ENCODE results near the gene NOC2L. TPM values are rescaled to one million over a fixed set of nuclear protein-coding genes. Genes with fewer than 3 reads are reported as not detected.
"Not testable (repeated sequence)": the region's sequence is repeated elsewhere in the genome, so short reads cannot be mapped to it uniquely, and the experiment has no call there.

The NOC2L gene
- polyA plus RNA-seq, 12 donors, result 30.3 to 46.8 (median 38.0) TPM; not detected in 1

- DNase-seq, result no peak
Measured at GRCh38 chr1:963746-964525, 4.9 kb upstream of the NOC2L start.

- DNase-seq, result no peak
Measured at GRCh38 chr1:963301-963651, 4.2 kb upstream of the NOC2L start.

GRCh38 chr1:962381-963300 is 3.6 kb upstream of the NOC2L start:
- no peak for DNase-seq

- DNase-seq, result no peak
Measured at GRCh38 chr1:961132-961669, 2.1 kb upstream of the NOC2L start.

- DNase-seq, result peak; percentile 40
Measured at GRCh38 chr1:960363-961131, 1.5 kb upstream of the NOC2L start, which contains the start of gene KLHL17. Gene KLHL17, plus strand, starts transcription at chr1:960584. Its CDS starts 110 bp downstream, at chr1:960694.

- DNase-seq, result no peak
Measured at GRCh38 chr1:959731-960362, 791 bp upstream of the NOC2L start.

GRCh38 chr1:956636-957035 is 2.4 kb downstream of the NOC2L start:
- no peak for DNase-seq

GRCh38 chr1:955474-955873 is 3.6 kb downstream of the NOC2L start:
- DNase-seq, result no peak

GRCh38 chr1:954927-955326 is 4.1 kb downstream of the NOC2L start:
- no peak for DNase-seq

- DNase-seq, result no peak
Measured at GRCh38 chr1:953524-954320, 5.3 kb downstream of the NOC2L start.

GRCh38 chr1:952603-953002 is 6.5 kb downstream of the NOC2L start:
- no peak for DNase-seq

- DNase-seq, result no peak
Measured at GRCh38 chr1:952201-952600, 6.9 kb downstream of the NOC2L start.

- DNase-seq, result no peak
Measured at GRCh38 chr1:951364-951763, 7.7 kb downstream of the NOC2L start.

GRCh38 chr1:950881-951280 is 8.2 kb downstream of the NOC2L start:
- DNase-seq, result no peak

- DNase-seq, result no peak
Measured at GRCh38 chr1:950268-950667, 8.8 kb downstream of the NOC2L start.

- no peak for DNase-seq
Measured at GRCh38 chr1:947958-948357, 11.1 kb downstream of the NOC2L start.

- not testable (repeated sequence) for DNase-seq
Measured at GRCh38 chr1:946811-947210, 12.2 kb downstream of the NOC2L start.

GRCh38 chr1:945688-946556 is 13.1 kb downstream of the NOC2L start:
- no peak for DNase-seq
